Endothelial cell of umbilical vein (primary cell): ENCODE measurements around the gene UNC5C.

Source experiments
- CTCF ChIP-seq, 2 donors: IDR thresholded peaks; 1 replicate in 1 of 2; 2 replicates in 1 of 2; pipeline ENCODE4 v1.5.1; 2011; ENCODE audit warnings: low read length in 2 of 2, mild to moderate bottlenecking in 2 of 2, moderate library complexity in 2 of 2, control low read depth in 1 of 2, inconsistent platforms in 1 of 2, low read depth in 1 of 2; ENCODE audit not compliant: insufficient read depth in 1 of 2; ENCODE audit errors: extremely low read depth in 1 of 2
- EZH2 ChIP-seq: IDR thresholded peaks from 2 replicates; pipeline ENCODE4 v1.6.1; 2012; ENCODE audit warnings: borderline replicate concordance, low read depth, mild to moderate bottlenecking, moderate library complexity, low read length, inconsistent platforms; ENCODE audit not compliant: severe bottlenecking
- FOS ChIP-seq: IDR thresholded peaks from 2 replicates; pipeline ENCODE4 v1.6.1; 2011; ENCODE audit warnings: mild to moderate bottlenecking, low read length, moderate library complexity, borderline replicate concordance; ENCODE audit not compliant: insufficient read depth
- JUN ChIP-seq: IDR thresholded peaks from 2 replicates; pipeline ENCODE4 v1.6.1; 2011; ENCODE audit warnings: borderline replicate concordance, low read depth; ENCODE audit not compliant: insufficient read length, insufficient read depth
- MAX ChIP-seq: IDR thresholded peaks from 2 replicates; pipeline ENCODE4 v1.6.1; 2011; ENCODE audit not compliant: insufficient read depth, insufficient read length
- MYC ChIP-seq: IDR thresholded peaks from one replicate; pipeline ENCODE4 v1.6.1; 2011; ENCODE audit warnings: mild to moderate bottlenecking, low read depth, low read length
- POLR2A ChIP-seq: IDR thresholded peaks from 2 replicates; pipeline ENCODE4 v1.6.1; 2012; ENCODE audit warnings: low read depth, mild to moderate bottlenecking, control low read depth, low read length
- POLR2AphosphoS5 ChIP-seq: IDR thresholded peaks from 2 replicates; pipeline ENCODE4 v1.6.1; 2012; ENCODE audit warnings: low read depth, mild to moderate bottlenecking, control low read depth, low read length, moderate library complexity; ENCODE audit not compliant: insufficient read depth

GRCh38 chr4:95465010-95465409 is 83.8 kb downstream of the UNC5C start:
- no peak for TF ChIP-seq CTCF (IDR thresholded peaks at IDR 0.05; ENCODE audit: extremely low read depth in 1 of 2, insufficient read depth in 1 of 2, low read depth in 1 of 2, low read length in 2 of 2)
- no peak for TF ChIP-seq JUN
- no peak for TF ChIP-seq EZH2
- TF ChIP-seq POLR2AphosphoS5, result no peak
- TF ChIP-seq MYC, result no peak
- no peak for TF ChIP-seq FOS
- TF ChIP-seq POLR2A, result no peak
- no peak for TF ChIP-seq MAX
